Measurements from ENCODE around the gene NRIP2. TPM values are rescaled to one million over a fixed set of nuclear protein-coding genes. Genes with fewer than 3 reads are reported as not detected.

The NRIP2 gene
- total and polyA plus RNA-seq, 10 of the 15 experiments (the other 5 are each of a cell fraction or from before 2014, with no cell fraction given): 0.04 to 0.83 (median 0.42) TPM; not detected in 7

DNA sequence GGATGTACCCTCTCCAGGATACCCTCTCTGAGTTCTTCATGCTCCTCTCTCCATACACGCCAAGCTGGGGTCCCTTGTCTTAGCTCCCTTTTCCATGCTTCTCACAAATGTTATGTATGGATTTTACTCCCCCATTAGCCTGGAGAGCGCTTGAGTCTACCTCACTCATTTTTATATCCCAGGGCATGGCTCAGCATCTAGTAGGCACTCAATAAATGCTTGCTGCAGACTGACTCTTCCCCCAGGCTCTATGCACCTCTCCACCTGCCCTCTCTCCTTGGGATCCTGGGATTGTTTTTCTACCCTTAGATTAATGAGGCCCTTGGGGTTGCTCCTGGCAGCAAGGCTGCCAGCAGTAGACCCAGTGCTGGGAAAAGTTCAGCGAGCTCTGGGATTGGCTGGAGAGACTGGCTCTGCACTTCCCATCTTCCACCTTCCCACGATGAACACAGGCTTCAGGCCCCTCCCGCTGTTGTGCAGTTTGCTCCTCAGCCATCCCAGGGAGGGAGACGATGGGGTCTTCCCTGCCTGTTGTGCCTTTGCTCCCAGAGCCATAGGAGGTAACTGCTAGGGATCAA, 2.2 kb downstream of the NRIP2 start:
- Histone ChIP-seq H2AFZ (ENCODE audit: control insufficient read depth, low read depth, low read length) (no peak overlapping the region), H3K79me2 (ENCODE audit: control insufficient read depth, insufficient read depth, low read length) (no peaks in the 10 kb centered on the region), H3K27ac (ENCODE audit: control insufficient read depth, insufficient read depth) (no peak overlapping the region), H3K27me3 (replicated peaks in 1 of 2; ENCODE audit: control insufficient read depth in 2 of 2, insufficient read depth in 2 of 2, low read length in 1 of 2) (no peaks in the 10 kb centered on the region), H3K9me3 (replicated peaks; ENCODE audit: control insufficient read depth, insufficient read depth, low read length) (no peaks in the 10 kb centered on the region), H3K9ac (ENCODE audit: control insufficient read depth, insufficient read depth, low read length) (no peak overlapping the region), H3K4me1 (ENCODE audit: control insufficient read depth, insufficient read depth, low read length) (no peaks in the 10 kb centered on the region), H4K20me1 (ENCODE audit: control insufficient read depth, insufficient read depth) (no peaks in the 10 kb centered on the region; the same call in 1 of the 2 replicates), H3K36me3 (ENCODE audit: control insufficient read depth in 2 of 2, insufficient read depth in 2 of 2, low read length in 1 of 2) (peaks cover 0 to 2% of the 10 kb centered on the region in 2 experiments; a peak in 2 of 4 replicates), H3K4me2 (ENCODE audit: control insufficient read depth, insufficient read depth) (no peak overlapping the region), H3K4me3 (no peak overlapping the region)
- ChIA-PET CTCF (no interaction called here), RAD21 (ENCODE audit: unreplicated experiment) (no interaction called here), SMC1A (ENCODE audit: uncharacterized antibody, unreplicated experiment) (no interaction called here), POLR2A (no interaction called here)
- no TSS peak for BruUV-seq (replicated peaks)
- ATAC-seq (no peak), FAIRE-seq (no peak), DNase-seq (ENCODE audit: low read depth, low spot score) (no peak)
- WGBS (ENCODE audit: insufficient coverage, insufficient replicate concordance, low lambda C conversion rate, missing lambda C conversion rate): 97% methylated on average over 6 of the region's 6 CpGs
- in situ Hi-C loops (cut with MboI): no loop called here
- intact Hi-C loops (cut with micrococcal nuclease; ENCODE audit: unreplicated experiment): no loop called here
- TF ChIP-seq ZNF687 (IDR thresholded peaks at IDR 0.05) (no peak), SREBF1 (IDR thresholded peaks at IDR 0.05; ENCODE audit: low read length) (no peak), JUND (IDR thresholded peaks at IDR 0.05; ENCODE audit: low read depth, low read length) (no peak), CHD4 (IDR thresholded peaks at IDR 0.05) (no peak), ATF3 (IDR thresholded peaks at IDR 0.05; ENCODE audit: borderline replicate concordance, extremely low read depth, low read depth, low read length) (no peak), KAT2A (conservative IDR thresholded peaks at IDR 0.05; ENCODE audit: control insufficient read depth, low read depth, low read length) (no peak), HDAC2 (IDR thresholded peaks at IDR 0.05) (no peak), PAX8 (IDR thresholded peaks at IDR 0.05) (no peak)
- TF ChIP-seq, protein P1, sequence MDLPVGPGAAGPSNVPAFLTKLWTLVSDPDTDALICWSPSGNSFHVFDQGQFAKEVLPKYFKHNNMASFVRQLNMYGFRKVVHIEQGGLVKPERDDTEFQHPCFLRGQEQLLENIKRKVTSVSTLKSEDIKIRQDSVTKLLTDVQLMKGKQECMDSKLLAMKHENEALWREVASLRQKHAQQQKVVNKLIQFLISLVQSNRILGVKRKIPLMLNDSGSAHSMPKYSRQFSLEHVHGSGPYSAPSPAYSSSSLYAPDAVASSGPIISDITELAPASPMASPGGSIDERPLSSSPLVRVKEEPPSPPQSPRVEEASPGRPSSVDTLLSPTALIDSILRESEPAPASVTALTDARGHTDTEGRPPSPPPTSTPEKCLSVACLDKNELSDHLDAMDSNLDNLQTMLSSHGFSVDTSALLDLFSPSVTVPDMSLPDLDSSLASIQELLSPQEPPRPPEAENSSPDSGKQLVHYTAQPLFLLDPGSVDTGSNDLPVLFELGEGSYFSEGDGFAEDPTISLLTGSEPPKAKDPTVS (IDR thresholded peaks at IDR 0.05; ENCODE audit: low read depth, low read length): no peak
- TF ChIP-seq, protein P2, sequence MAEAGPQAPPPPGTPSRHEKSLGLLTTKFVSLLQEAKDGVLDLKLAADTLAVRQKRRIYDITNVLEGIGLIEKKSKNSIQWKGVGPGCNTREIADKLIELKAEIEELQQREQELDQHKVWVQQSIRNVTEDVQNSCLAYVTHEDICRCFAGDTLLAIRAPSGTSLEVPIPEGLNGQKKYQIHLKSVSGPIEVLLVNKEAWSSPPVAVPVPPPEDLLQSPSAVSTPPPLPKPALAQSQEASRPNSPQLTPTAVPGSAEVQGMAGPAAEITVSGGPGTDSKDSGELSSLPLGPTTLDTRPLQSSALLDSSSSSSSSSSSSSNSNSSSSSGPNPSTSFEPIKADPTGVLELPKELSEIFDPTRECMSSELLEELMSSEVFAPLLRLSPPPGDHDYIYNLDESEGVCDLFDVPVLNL (IDR thresholded peaks at IDR 0.05; ENCODE audit: low read depth, low read length): no peak
- TF ChIP-seq, protein P3, sequence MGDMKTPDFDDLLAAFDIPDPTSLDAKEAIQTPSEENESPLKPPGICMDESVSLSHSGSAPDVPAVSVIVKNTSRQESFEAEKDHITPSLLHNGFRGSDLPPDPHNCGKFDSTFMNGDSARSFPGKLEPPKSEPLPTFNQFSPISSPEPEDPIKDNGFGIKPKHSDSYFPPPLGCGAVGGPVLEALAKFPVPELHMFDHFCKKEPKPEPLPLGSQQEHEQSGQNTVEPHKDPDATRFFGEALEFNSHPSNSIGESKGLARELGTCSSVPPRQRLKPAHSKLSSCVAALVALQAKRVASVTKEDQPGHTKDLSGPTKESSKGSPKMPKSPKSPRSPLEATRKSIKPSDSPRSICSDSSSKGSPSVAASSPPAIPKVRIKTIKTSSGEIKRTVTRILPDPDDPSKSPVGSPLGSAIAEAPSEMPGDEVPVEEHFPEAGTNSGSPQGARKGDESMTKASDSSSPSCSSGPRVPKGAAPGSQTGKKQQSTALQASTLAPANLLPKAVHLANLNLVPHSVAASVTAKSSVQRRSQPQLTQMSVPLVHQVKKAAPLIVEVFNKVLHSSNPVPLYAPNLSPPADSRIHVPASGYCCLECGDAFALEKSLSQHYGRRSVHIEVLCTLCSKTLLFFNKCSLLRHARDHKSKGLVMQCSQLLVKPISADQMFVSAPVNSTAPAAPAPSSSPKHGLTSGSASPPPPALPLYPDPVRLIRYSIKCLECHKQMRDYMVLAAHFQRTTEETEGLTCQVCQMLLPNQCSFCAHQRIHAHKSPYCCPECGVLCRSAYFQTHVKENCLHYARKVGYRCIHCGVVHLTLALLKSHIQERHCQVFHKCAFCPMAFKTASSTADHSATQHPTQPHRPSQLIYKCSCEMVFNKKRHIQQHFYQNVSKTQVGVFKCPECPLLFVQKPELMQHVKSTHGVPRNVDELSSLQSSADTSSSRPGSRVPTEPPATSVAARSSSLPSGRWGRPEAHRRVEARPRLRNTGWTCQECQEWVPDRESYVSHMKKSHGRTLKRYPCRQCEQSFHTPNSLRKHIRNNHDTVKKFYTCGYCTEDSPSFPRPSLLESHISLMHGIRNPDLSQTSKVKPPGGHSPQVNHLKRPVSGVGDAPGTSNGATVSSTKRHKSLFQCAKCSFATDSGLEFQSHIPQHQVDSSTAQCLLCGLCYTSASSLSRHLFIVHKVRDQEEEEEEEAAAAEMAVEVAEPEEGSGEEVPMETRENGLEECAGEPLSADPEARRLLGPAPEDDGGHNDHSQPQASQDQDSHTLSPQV (IDR thresholded peaks at IDR 0.05): no peak
